Adipocyte (in vitro differentiated cells): ENCODE data around the gene TRIM71.

Experiments
- DNase-seq: peaks from one replicate; pipeline ENCODE4 v3.0.0-alpha.2; 2015; ENCODE audit warnings: low read depth
- H3K27me3 ChIP-seq: replicated peaks from 2 replicates; pipeline ENCODE4 v1.7.0; 2013; ENCODE audit warnings: mild to moderate bottlenecking, low read length, moderate library complexity; ENCODE audit not compliant: control insufficient read depth, insufficient read depth
- H3K36me3 ChIP-seq: 2 replicates; pipeline ENCODE4 v1.7.0; 2013; ENCODE audit warnings: low read length, mild to moderate bottlenecking, moderate library complexity; ENCODE audit not compliant: control insufficient read depth, insufficient read depth, severe bottlenecking
- H3K4me1 ChIP-seq: 2 replicates; pipeline ENCODE4 v1.7.0; 2013; ENCODE audit warnings: mild to moderate bottlenecking, low read length, moderate library complexity; ENCODE audit not compliant: control insufficient read depth, insufficient read depth
- H3K4me3 ChIP-seq: 2 replicates; pipeline ENCODE4 v1.7.0; 2013; ENCODE audit warnings: mild to moderate bottlenecking, low read length, moderate library complexity
- H3K9ac ChIP-seq: 2 replicates; pipeline ENCODE4 v1.7.0; 2013; ENCODE audit warnings: mild to moderate bottlenecking, low read length, moderate library complexity
- H3K9me3 ChIP-seq: 2 replicates; pipeline ENCODE4 v1.7.0; 2013; ENCODE audit warnings: mild to moderate bottlenecking, low read length, moderate library complexity; ENCODE audit not compliant: control insufficient read depth

Gene TRIM71

DNA sequence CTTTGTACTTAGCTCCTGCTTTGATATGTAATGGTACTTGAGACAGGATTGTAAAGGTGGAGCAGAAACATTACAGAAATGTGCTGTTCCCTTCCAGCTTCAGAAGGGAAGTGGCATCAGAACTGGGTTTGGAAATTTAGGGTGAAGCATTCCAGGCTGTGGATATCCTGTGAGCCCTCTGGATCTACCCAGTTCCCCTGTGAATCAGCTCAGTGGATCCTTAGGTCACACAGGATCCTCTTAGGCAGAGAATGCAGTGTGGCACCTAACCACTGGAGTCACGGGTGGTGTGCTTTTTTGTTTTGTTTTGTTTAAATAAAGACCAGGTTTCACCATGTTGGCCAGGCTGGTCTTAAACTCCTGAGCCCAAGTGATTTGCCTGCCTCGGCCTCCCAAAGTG is 66.0 kb downstream of the TRIM71 start:
- H3K4me1 ChIP-seq: peaks cover 13% of the 10 kb centered on the region
- peaks cover 4% of the 10 kb centered on the region for H3K27me3 ChIP-seq

DNA sequence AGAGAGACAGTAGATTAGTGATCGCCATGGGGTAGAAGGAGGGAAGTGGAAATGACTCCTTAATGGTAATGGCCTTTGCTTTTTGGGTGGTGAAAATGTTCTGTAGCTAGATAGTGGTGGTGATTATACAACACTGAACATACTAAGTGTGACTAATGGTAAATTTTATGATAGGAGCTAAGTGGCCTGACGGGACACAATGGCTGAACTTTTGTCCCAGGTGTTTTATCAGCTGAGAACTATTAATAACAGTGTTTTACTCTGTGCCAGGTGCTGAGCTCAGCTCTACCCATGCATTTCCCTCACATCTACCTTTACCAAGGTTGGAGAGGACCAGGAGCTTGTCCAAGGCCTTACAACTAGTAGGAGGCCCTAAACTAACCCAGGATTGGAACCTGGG is 66.8 kb downstream of the TRIM71 start:
- H3K27me3 ChIP-seq: peaks cover 4% of the 10 kb centered on the region
- no peak overlapping the region for H3K4me3 ChIP-seq
- H3K36me3 ChIP-seq: no peaks in the 10 kb centered on the region
- no peaks in the 10 kb centered on the region for H3K9me3 ChIP-seq
- no peak for DNase-seq
- peaks cover 17% of the 10 kb centered on the region for H3K4me1 ChIP-seq
- H3K9ac ChIP-seq: no peak overlapping the region

More for the DNA sequence above, 66.0 kb downstream of the TRIM71 start:
- H3K36me3 ChIP-seq: no peaks in the 10 kb centered on the region
- H3K4me3 ChIP-seq: no peak overlapping the region
- DNase-seq: no peak
- no peaks in the 10 kb centered on the region for H3K9me3 ChIP-seq
- H3K9ac ChIP-seq: no peak overlapping the region

DNA sequence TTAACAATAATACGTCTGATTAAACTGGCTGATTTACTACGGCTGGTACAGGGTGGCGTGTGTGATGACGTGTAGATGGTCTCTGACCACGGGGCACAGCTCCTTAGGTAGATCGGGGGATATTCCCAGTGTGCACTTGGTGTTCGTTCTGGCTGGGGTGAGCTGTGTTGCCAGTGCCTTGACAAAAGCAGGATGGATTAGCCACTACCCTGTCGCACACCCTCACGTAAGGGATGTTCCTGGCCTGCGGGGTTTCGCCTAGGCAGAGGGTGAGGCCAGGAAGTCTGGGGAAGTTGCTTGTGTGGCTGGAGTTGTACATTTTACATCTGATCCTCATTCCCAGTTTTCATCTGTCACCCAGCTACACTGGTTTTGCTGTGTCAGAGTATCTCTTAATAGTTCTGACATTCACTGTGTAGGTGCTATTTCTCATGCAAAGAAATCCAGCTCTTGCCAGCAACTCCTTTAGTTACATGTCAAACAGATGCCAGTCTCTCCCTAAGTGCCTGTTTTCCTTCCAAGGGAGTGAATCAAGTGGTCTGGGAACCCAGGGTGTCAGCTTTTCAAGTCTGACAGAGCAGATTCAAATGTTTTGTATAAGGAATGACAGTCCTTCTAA is 67.6 kb downstream of the TRIM71 start:
- Histone ChIP-seq H3K9ac (no peak overlapping the region), H3K4me1 (peaks cover 13% of the 10 kb centered on the region), H3K9me3 (no peaks in the 10 kb centered on the region), H3K4me3 (no peak overlapping the region), H3K36me3 (no peaks in the 10 kb centered on the region), H3K27me3 (peaks cover 4% of the 10 kb centered on the region)
- no peak for DNase-seq

DNA sequence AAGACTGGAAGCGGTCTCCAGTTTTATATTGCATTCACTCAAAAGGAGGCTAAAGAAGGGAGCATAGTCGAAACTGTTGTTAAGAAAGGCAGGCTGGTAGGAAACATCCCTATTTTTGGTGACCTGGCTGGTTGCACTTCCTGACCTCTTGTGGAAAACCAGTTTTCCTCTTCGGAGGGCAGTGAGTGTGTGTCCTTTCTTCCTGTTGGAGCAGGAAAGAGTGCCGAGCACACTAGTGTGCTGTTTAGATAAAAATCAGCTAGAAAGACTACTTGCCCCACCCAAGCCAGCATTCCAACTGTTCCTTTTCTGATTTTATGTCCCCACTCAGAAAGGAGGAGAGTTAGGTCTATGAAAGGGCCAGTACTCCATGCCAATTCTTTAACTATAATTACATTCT is 68.5 kb downstream of the TRIM71 start:
- H3K9ac ChIP-seq: no peak overlapping the region
- no peak overlapping the region for H3K4me3 ChIP-seq
- H3K4me1 ChIP-seq: peaks cover 10% of the 10 kb centered on the region
- no peak for DNase-seq
- H3K9me3 ChIP-seq: no peaks in the 10 kb centered on the region
- peaks cover 7% of the 10 kb centered on the region for H3K27me3 ChIP-seq
- peaks cover 8% of the 10 kb centered on the region for H3K36me3 ChIP-seq

DNA sequence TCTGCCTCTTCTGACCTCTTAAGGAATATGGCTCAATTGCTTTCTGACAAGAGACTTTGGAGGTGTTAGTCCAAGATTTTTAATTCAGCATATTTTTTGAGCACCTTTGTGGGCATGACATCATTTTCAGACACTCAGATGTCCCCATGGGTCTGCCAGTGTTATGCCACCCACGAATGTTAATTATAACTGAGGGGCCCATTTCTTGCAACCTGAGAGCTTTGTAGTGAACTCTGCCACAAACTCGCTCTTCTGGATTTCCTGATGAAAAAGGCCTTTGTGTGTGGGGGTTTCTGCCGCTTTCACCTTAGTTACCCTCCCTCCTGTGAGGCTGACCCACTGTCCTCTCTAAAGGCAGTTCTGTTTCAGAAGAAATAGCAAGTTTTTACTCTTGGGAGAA is 69.1 kb downstream of the TRIM71 start:
- no peak overlapping the region for H3K4me3 ChIP-seq
- H3K36me3 ChIP-seq: peaks cover 11% of the 10 kb centered on the region
- H3K9ac ChIP-seq: no peak overlapping the region
- DNase-seq: no peak
- peaks cover 11% of the 10 kb centered on the region for H3K27me3 ChIP-seq
- H3K9me3 ChIP-seq: no peaks in the 10 kb centered on the region
- peaks cover 10% of the 10 kb centered on the region for H3K4me1 ChIP-seq

DNA sequence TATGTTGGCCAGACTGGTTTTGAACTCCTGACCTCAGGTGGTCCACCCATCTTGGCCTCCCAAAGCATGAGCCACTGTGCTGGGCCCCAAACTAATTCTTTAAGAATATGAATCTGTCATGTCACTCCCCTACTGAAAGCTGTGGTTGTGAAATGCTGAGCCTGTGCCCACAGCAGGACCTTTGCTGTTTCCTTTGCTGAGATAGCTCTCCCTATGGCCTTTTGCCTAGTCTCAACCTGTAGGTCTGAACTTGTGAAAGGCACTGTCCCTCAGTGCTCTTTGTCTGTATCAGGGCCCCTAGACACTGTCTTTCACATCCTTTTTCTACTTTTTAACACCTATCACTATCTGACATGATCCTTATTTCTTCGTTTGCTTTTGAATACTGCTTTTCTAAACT is 70.9 kb downstream of the TRIM71 start:
- H3K9ac ChIP-seq: no peak overlapping the region
- peaks cover 10% of the 10 kb centered on the region for H3K4me1 ChIP-seq
- no peaks in the 10 kb centered on the region for H3K9me3 ChIP-seq
- H3K27me3 ChIP-seq: peaks cover 25% of the 10 kb centered on the region
- peaks cover 11% of the 10 kb centered on the region for H3K36me3 ChIP-seq
- DNase-seq: peak; percentile 12
- no peak overlapping the region for H3K4me3 ChIP-seq

DNA sequence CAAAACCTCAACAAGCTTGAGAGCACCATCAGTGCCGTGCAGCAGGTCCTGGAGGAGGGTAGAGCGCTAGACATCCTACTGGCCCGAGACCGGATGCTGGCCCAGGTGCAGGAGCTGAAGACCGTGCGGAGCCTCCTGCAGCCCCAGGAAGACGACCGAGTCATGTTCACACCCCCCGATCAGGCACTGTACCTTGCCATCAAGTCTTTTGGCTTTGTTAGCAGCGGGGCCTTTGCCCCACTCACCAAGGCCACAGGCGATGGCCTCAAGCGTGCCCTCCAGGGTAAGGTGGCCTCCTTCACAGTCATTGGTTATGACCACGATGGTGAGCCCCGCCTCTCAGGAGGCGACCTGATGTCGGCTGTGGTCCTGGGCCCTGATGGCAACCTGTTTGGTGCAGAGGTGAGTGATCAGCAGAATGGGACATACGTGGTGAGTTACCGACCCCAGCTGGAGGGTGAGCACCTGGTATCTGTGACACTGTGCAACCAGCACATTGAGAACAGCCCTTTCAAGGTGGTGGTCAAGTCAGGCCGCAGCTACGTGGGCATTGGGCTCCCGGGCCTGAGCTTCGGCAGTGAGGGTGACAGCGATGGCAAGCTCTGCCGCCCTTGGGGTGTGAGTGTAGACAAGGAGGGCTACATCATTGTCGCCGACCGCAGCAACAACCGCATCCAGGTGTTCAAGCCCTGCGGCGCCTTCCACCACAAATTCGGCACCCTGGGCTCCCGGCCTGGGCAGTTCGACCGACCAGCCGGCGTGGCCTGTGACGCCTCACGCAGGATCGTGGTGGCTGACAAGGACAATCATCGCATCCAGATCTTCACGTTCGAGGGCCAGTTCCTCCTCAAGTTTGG is 72.9 kb downstream of the TRIM71 start:
- H3K9me3 ChIP-seq: no peaks in the 10 kb centered on the region
- peaks cover 11% of the 10 kb centered on the region for H3K36me3 ChIP-seq
- H3K4me1 ChIP-seq: peaks cover 12% of the 10 kb centered on the region
- peaks cover 34% of the 10 kb centered on the region for H3K27me3 ChIP-seq
- H3K4me3 ChIP-seq: no peak overlapping the region
- no peak overlapping the region for H3K9ac ChIP-seq
- no peak for DNase-seq

DNA sequence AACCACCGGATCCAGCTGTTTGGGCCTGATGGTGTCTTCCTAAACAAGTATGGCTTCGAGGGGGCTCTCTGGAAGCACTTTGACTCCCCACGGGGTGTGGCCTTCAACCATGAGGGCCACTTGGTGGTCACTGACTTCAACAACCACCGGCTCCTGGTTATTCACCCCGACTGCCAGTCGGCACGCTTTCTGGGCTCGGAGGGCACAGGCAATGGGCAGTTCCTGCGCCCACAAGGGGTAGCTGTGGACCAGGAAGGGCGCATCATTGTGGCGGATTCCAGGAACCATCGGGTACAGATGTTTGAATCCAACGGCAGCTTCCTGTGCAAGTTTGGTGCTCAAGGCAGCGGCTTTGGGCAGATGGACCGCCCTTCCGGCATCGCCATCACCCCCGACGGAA is 73.6 kb downstream of the TRIM71 start:
- Histone ChIP-seq H3K27me3 (peaks cover 34% of the 10 kb centered on the region), H3K36me3 (peaks cover 11% of the 10 kb centered on the region), H3K4me1 (peaks cover 19% of the 10 kb centered on the region), H3K9ac (no peak overlapping the region), H3K9me3 (no peaks in the 10 kb centered on the region), H3K4me3 (no peak overlapping the region)
- no peak for DNase-seq

DNA sequence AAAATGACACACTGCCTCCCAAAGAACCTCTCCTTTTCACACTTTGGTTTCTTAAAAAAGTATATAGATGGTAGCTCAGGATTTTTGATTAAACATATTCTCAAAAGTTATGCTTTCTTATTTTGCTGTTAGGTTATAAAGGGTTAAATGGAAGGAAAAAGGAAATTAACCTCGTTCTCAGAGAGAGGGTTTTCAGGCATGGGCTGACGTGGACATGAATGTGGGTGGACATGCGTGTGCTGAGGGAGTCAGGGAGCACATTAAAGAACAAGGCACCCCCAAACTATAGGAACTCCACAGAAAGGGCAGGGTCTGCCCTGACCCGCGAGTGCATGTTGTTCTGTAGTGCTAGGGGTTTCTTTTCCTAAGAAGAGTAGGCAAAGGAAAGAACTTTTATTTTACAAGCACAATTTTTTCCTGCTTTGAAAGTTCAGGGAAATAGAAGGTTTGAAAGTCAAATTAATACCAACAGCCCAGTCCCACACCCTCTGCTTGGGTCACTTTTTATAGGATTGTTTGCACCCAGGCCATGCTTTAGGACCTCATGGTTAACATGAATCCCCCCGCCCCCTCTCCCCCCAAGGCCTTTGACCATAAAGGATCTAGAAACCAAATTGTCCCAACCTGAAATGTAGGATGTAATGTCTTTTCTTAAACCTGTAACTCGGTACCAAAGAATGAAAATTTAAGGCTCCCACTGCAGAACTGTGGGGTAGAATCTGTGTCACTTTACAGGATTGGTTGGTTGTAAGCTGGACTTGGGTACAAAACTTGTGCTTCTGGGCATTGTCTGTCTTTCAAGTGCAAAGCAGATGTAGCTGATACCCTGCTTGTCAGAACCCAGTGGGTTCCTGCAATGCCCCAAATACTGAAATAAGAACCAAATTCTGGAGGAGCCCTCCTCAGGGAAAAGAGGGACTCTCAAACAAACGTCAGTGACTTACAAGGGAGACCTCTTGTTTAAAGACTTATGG is 75.1 kb downstream of the TRIM71 start:
- no peak for DNase-seq
- no peak overlapping the region for H3K9ac ChIP-seq
- peaks cover 34% of the 10 kb centered on the region for H3K27me3 ChIP-seq
- H3K9me3 ChIP-seq: no peaks in the 10 kb centered on the region
- no peak overlapping the region for H3K4me3 ChIP-seq
- H3K36me3 ChIP-seq: peaks cover 11% of the 10 kb centered on the region
- peaks cover 21% of the 10 kb centered on the region for H3K4me1 ChIP-seq

DNA sequence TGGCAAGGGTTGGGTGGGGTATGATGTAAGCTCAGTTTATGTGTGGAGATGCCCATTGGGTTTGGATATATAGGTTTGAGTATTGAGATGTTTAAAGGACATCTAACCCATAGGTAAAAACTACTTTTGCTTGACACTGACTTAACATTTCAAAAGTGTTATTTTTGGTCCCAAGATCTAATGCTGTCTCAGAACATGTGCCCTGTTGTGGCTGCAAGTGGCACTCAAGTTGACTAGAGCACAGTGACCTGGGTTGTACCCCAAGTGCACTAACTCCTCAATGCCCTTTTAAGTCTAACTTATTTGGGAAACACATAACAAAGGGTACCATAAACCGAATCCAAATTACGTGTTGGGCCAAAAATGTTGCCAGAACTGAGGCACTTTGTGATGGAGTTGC is 77.2 kb downstream of the TRIM71 start:
- peaks cover 38% of the 10 kb centered on the region for H3K27me3 ChIP-seq
- DNase-seq: no peak
- no peak overlapping the region for H3K9ac ChIP-seq
- no peak overlapping the region for H3K4me3 ChIP-seq
- peaks cover 11% of the 10 kb centered on the region for H3K36me3 ChIP-seq
- no peaks in the 10 kb centered on the region for H3K9me3 ChIP-seq
- H3K4me1 ChIP-seq: peaks cover 11% of the 10 kb centered on the region

DNA sequence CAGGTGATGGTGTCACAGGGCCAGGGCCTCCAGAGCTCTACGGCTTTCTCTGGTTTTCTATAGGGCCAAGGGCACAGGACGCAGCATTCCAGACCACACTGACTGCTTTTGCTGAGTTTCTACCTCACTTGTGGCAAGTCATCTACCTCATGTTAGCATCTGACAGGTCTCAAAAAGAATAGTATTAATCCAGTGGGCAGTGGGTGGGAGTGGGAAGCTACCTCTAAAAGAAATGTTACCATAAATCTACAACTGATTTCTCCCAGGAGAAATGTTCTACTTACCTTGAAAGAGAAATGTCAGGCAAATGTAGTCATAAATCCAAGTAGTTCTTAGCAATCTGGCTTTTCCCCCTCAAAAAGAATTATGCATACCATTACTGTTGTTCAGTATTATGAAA is 77.9 kb downstream of the TRIM71 start:
- Histone ChIP-seq H3K27me3 (peaks cover 38% of the 10 kb centered on the region), H3K36me3 (peaks cover 9% of the 10 kb centered on the region), H3K9ac (no peak overlapping the region), H3K4me3 (no peak overlapping the region), H3K9me3 (no peaks in the 10 kb centered on the region), H3K4me1 (peaks cover 11% of the 10 kb centered on the region)
- DNase-seq: no peak
